SJSA1 (cell line): Measurements from ENCODE around the gene AXIN1. TPM values are rescaled to one million over a fixed set of nuclear protein-coding genes. Genes with fewer than 3 reads are reported as not detected.
A peak's percentile ranks its signal among the peaks of the same experiment; 100 is the strongest.
"Not testable (repeated sequence)": the region's sequence is repeated elsewhere in the genome, so short reads cannot be mapped to it uniquely, and the experiment has no call there.

Experiments used
- DNase-seq, 2 experiments: peaks; one replicate each; pipeline ENCODE4 v3.0.0-alpha.2; 2015 to 2020; ENCODE audit warnings: low spot score in 2 of 2, low read depth in 1 of 2
- H3K27ac ChIP-seq: fragments of 250-450 bp; sonication (Bioruptor Pico); 2 replicates; pipeline ENCODE4 v1.5.1; 2020; ENCODE audit warnings: mild to moderate bottlenecking, moderate library complexity
- H3K27me3 ChIP-seq: fragments of 250-450 bp; sonication (Bioruptor Pico); replicated peaks from 2 replicates; pipeline ENCODE4 v1.5.1; 2020; ENCODE audit warnings: mild to moderate bottlenecking, moderate library complexity
- H3K36me3 ChIP-seq: fragments of 250-450 bp; sonication (Bioruptor Pico); 2 replicates; pipeline ENCODE4 v1.5.1; 2020; ENCODE audit warnings: mild to moderate bottlenecking
- H3K4me1 ChIP-seq: fragments of 250-450 bp; sonication (Bioruptor Pico); replicated peaks from 2 replicates; pipeline ENCODE4 v1.6.1; 2021; ENCODE audit warnings: mild to moderate bottlenecking
- H3K4me3 ChIP-seq: fragments of 250-450 bp; sonication (Bioruptor Pico); 2 replicates; pipeline ENCODE4 v1.5.1; 2020; ENCODE audit warnings: mild to moderate bottlenecking
- H3K9me3 ChIP-seq: fragments of 250-450 bp; sonication (Bioruptor Pico); replicated peaks from 2 replicates; pipeline ENCODE4 v1.5.1; 2020; ENCODE audit warnings: mild to moderate bottlenecking
- total RNA-seq: library from RNA; depleted of rRNA; stranded (reverse); fragments of >200 nt; shearing (Covaris generic); gene quantifications from 2 replicates; pipeline ENCODE4 v1.2.3, GENCODE V29; 2014

The AXIN1 gene
- total RNA-seq, 1 experiment from 2014 or later: 26.4 TPM

DNA sequence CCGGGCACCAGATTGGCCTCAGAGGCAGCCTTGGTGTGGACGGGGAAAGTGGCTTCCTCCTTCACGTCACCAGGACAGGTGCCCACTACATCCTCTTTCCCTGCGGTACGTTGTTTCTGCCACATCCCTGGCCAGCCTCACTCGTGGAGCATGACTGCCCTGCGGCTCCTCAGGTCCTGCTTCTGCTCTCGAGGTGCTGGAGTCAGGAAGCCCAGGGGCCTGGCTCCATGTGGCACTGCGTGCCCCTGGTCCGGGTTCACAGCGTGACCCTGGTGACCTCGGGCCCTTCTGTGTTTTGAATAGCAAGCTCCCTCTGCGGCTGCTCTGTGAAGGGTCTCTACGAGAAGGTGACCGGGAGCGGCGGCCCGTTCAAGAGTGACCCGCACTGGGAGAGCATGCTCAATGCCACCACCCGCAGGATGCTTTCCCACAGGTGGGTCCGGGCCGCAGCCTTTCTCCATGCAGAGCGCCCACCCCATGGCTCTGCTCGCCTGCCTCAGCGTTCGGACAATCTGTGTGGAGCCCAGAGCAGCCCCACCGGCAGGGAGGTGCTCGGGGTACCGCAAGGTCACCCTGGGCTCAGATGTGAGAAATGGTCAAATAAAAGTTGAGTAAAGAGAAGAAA, 90.3 kb downstream of the AXIN1 start:
- DNase-seq: peak in 1 of 2 experiments; percentile 45
- H3K36me3 ChIP-seq: peaks cover 7% of the 10 kb centered on the region
- no peak overlapping the region for H3K4me3 ChIP-seq
- H3K4me1 ChIP-seq: no peaks in the 10 kb centered on the region
- no peak overlapping the region for H3K27ac ChIP-seq
- H3K27me3 ChIP-seq: no peaks in the 10 kb centered on the region
- H3K9me3 ChIP-seq: no peaks in the 10 kb centered on the region

DNA sequence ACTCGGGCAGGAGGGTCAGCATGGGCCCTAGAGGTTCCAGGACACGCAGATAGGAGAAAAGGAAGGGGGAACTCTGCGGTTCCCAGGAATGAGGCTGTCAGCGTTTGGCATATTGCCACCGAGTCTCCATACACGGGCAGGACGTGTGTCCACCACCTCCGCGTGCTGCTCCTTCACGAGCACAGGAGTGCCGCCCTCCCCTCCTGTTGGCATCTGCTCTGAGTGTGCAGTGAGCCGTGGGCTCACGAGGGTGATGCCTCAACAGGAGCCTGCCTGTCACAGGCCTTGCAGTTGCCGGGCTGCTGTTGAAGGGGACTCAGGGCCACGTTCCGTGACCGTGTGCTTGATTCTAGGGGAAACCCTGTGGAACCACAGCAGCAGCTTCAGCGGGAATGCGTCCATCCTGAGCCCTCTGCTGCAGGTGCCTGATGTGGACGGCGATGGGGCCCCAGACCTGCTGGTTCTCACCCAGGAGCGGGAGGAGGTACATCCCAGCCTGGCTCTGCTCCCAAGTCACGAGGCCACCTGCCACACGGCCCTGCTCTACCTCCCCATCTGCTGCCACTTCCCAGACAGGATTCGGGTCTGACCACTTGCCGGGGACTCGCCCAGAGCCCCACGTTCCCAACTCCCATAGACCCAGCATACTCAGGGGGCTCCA, 91.4 kb downstream of the AXIN1 start:
- no peak overlapping the region for H3K27ac ChIP-seq
- H3K4me1 ChIP-seq: no peaks in the 10 kb centered on the region
- DNase-seq: no peak
- no peaks in the 10 kb centered on the region for H3K27me3 ChIP-seq
- peaks cover 9% of the 10 kb centered on the region for H3K36me3 ChIP-seq
- H3K4me3 ChIP-seq: no peak overlapping the region
- H3K9me3 ChIP-seq: no peaks in the 10 kb centered on the region

DNA sequence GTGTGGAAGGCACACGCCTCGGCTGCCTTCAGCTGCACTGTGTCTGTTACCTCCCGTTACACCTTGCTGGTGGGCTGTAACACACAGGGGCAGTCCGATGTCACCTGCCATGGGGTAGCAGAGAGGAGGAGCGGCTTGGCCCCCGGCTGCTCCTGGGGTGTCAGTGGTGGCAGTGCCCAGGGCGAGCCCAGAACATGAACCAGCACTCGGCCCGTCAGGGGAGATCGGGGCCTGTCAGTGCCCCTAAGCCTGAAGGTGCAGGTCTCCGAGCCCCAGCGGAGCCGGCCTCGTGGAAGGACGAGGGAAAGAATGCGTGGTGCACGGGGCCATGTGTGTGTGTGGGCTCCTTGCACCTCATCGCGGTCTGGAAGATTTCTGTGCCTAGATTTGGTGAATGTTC, 92.2 kb downstream of the AXIN1 start:
- Histone ChIP-seq H3K4me1 (no peaks in the 10 kb centered on the region), H3K27me3 (no peaks in the 10 kb centered on the region), H3K36me3 (peaks cover 13% of the 10 kb centered on the region), H3K9me3 (no peaks in the 10 kb centered on the region), H3K27ac (no peak overlapping the region), H3K4me3 (no peak overlapping the region)
- no peak for DNase-seq

DNA sequence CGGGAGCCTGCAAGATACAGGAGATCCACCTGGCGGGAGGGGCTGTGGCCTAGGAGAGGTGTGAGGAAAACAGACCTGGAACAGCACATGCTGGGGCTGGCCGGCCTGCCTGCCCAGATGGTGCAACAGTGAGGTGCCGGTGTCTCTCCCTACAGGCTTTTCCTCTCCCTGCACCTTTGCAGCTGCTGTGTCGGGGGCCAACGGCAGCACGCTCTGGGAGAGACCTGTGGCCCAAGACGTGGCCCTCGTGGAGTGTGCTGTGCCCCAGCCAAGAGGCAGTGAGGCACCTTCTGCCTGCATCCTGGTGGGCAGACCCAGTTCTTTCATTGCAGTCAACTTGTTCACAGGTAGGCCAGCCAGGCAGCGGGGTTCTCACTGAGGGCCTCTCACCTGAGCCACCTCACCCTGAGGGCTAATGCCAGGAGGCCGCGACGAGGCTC, 92.7 kb downstream of the AXIN1 start:
- DNase-seq: no peak
- Histone ChIP-seq H3K27ac (no peak overlapping the region), H3K4me3 (no peak overlapping the region), H3K36me3 (peaks cover 13% of the 10 kb centered on the region), H3K27me3 (no peaks in the 10 kb centered on the region), H3K4me1 (no peaks in the 10 kb centered on the region), H3K9me3 (no peaks in the 10 kb centered on the region)

DNA sequence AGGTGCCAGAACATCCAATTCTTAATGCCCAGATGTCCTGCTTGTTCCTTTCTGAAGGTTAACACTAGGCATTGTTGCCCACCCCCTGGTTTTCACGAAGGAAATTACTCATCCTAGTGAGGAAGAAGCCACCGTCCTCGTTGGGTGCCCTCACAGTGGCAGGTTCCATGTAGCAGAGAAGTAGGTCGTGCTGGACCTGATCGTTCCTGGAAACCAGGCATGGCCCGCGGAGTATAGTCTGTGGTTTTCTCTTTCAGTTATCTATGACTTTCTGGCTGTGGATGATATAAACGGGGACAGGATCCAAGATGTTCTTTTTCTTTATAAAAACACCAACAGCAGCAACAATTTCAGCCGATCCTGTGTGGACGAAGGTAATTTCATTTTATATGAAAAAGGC, 93.3 kb downstream of the AXIN1 start:
- Histone ChIP-seq H3K9me3 (no peaks in the 10 kb centered on the region), H3K27me3 (no peaks in the 10 kb centered on the region), H3K4me1 (no peaks in the 10 kb centered on the region), H3K36me3 (peaks cover 10% of the 10 kb centered on the region), H3K27ac (no peak overlapping the region), H3K4me3 (no peak overlapping the region)
- no peak for DNase-seq

DNA sequence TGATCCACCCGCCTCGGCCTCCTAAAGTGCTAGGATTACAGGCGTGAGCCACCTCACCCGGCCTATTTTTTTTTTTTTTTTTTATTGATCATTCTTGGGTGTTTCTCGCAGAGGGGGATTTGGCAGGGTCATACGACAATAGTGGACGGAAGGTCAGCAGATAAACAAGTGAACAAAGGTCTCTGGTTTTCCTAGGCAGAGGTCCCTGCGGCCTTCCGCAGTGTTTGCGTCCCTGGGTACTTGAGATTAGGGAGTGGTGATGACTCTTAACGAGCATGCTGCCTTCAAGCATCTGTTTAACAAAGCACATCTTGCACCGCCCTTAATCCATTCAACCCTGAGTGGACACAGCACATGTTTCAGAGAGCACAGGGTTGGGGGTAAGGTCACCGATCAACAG, 94.4 kb downstream of the AXIN1 start:
- H3K36me3 ChIP-seq, DNase-seq, H3K27ac ChIP-seq, H3K4me3 ChIP-seq, H3K4me1 ChIP-seq, H3K27me3 ChIP-seq, H3K9me3 ChIP-seq: not testable (repeated sequence)

DNA sequence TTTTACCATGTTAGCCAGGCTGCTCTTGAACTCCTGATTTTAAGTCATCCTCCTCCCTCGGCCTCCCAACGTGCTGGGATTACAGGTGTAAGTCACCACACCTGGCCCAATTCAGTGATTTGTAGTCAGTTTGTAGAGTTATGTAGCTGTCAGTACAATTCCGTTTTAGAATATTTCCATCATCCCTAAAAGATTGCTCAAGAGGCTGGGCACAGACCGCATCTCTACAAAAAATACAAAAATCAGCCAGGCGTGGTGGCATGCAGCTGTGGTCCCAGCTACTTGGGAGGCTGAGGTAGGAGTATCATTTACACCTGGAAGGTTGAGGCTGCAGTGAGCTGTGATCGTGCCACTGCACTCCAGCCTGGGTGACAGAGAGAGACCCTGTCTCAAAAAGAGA, 97.3 kb downstream of the AXIN1 start:
- no peaks in the 10 kb centered on the region for H3K9me3 ChIP-seq
- H3K4me1 ChIP-seq: no peaks in the 10 kb centered on the region
- peaks cover 12% of the 10 kb centered on the region for H3K36me3 ChIP-seq

DNA sequence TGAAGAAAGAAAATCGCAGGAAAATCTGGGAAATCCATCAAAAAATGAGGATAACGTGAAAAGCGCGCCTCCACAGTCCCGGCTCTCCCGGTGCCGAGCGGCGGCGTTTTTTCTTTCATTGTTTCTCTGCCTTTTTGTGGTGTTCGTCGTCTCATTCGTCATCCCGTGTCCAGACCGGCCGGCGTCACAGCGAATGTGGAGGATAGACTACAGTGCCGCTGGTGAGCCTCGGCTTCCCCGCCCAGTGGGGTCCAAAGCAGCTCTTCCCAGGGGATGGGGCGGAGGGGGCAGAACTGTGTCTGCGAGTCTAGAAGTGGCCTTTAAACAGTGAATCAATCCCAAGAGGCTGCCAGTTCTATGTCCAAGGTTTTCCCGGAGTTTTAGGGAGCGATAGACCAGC, 98.1 kb downstream of the AXIN1 start:
- no peaks in the 10 kb centered on the region for H3K4me1 ChIP-seq
- H3K9me3 ChIP-seq: no peaks in the 10 kb centered on the region
- H3K27me3 ChIP-seq: no peaks in the 10 kb centered on the region
- H3K36me3 ChIP-seq: peaks cover 10% of the 10 kb centered on the region
- H3K27ac ChIP-seq: no peak overlapping the region
- DNase-seq: no peak
- no peak overlapping the region for H3K4me3 ChIP-seq

More for the DNA sequence above, 97.3 kb downstream of the AXIN1 start:
- Histone ChIP-seq H3K27me3 (no peaks in the 10 kb centered on the region), H3K27ac (no peak overlapping the region), H3K4me3 (no peak overlapping the region)
- no peak for DNase-seq

DNA sequence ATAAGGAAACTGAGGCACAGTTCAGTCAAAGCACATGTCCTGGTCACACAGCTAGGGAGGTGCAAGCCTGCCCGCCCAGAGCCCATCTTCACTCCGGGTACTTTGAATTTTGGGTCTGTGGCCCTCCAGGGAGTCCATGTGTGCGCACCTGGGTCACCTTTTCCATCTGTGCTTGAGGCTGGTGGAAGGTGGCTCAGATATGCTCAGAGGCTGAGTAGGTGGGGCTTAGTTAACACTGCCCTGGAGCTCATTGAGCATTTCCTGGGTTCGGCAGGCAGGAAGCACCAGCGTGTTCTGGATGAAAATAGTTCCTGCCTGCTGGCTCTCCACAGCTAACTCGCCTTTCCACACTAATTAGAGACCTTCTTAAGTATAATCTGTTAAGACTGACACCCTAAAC, 98.7 kb downstream of the AXIN1 start:
- no peak for DNase-seq
- no peak overlapping the region for H3K4me3 ChIP-seq
- no peaks in the 10 kb centered on the region for H3K4me1 ChIP-seq
- H3K9me3 ChIP-seq: no peaks in the 10 kb centered on the region
- peaks cover 10% of the 10 kb centered on the region for H3K36me3 ChIP-seq
- H3K27me3 ChIP-seq: no peaks in the 10 kb centered on the region
- H3K27ac ChIP-seq: no peak overlapping the region

DNA sequence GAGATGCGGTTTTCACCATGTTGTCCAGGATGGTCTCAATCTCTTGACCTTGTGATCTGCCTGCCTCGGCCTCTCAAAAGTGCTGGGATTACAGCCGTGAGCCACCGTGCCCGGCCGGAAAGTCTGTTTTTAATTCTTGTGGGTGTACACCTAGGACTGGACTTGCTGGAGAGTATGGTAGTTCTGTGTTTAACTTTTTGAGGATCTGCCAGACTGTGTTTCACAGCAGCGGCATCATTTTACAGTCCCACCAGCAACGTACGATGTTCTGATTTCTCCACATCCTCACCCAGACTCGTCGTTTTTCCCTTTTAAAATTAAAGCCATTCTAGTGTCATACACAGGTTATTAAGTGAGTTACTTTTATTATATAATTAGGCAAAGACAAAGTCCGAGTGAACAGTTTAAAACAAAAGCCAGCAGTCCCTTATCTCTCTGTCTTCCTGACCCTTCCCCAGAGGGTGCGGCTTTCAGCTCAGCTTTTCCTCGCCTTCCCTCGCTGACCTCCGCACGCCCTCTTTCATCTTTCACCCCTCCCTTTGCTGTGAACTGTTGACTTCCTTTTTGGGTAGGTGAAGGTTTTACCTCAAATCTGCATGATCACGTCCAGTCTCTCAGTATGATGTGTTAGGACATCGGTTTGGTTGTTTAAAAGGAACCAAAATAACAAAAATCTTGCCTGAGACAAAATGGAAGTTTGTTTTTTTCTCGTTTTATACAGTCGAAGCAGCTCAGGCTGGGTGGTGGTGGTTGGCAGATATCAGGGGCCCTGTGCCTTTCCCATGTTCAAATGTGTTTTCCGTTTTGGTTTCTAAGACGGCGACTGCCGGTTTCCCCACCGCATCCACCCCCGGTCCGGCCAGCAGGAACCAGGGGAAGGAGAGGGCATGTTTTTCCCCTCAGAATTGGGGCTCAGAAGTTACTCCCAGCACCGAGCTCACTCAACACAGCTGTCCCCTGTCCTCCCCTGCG, 99.9 kb downstream of the AXIN1 start:
- Histone ChIP-seq H3K27ac (no peak overlapping the region), H3K4me1 (no peaks in the 10 kb centered on the region), H3K36me3 (peaks cover 10% of the 10 kb centered on the region), H3K27me3 (no peaks in the 10 kb centered on the region), H3K9me3 (no peaks in the 10 kb centered on the region), H3K4me3 (no peak overlapping the region)
- no peak for DNase-seq

DNA sequence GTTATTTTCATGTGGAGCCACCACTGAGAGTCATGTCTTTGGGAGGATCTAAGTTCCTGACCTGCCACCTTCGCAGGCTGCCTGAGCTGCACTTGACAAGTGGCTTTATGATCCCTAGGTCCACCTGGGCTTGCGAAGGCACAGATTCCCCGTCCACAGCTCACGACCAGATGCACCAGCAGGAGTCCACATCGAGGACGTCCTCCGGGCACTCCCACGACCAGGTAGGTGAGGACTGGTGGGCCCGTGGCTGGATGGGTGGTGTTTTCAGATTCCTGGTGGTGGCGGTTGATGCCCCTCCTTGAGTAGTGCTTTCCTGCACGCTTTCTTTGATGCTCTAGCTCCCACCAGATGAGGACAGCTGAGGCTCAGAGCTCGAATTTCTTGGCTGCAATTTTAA, 103.1 kb downstream of the AXIN1 start:
- Histone ChIP-seq H3K27me3 (no peaks in the 10 kb centered on the region), H3K4me1 (no peaks in the 10 kb centered on the region), H3K4me3 (no peak overlapping the region), H3K36me3 (peaks cover 3% of the 10 kb centered on the region), H3K27ac (no peak overlapping the region), H3K9me3 (no peaks in the 10 kb centered on the region)
- no peak for DNase-seq

DNA sequence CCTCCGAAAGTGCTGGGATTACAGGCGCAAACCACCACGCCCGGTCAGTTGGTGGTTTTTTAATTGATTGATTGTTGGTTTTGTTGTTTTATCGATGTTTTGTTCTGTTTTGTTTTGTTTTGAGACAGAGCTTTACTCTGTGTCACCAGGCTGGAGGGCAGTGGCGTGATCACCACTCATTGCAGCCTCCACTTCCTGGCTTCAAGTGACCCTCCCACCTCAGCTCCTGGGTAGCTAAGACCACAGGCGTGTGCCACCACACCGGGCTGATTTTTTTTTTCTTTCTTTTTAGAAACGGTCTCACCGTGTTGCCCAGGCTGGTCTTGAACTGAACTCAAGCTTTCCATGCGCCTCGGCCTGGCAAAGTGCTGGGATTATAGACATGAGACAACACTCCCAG, 105.5 kb downstream of the AXIN1 start:
- H3K4me3 ChIP-seq: no peak overlapping the region
- DNase-seq: no peak
- no peaks in the 10 kb centered on the region for H3K9me3 ChIP-seq
- peaks cover 3% of the 10 kb centered on the region for H3K36me3 ChIP-seq
- H3K27ac ChIP-seq: no peak overlapping the region
- H3K27me3 ChIP-seq: no peaks in the 10 kb centered on the region
- H3K4me1 ChIP-seq: no peaks in the 10 kb centered on the region

DNA sequence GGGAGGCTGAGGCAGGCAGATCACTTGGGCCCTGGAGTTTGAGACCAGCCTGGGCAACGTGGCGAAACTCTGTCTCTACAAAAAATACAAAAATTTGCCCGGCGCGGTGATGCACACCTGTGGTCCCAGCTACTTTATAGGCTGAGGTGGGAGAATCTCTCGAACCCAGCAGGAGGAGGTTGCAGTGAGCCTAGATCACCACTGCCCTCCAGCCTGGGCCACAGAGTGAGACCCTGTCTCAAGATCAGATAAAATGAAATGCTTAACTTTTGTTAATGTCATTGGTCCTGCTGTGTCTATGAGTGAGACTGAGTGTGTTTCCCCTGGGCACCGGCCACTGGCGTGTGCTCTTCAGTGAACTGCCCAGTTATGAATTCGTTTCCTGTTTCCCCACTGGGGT, 107.4 kb downstream of the AXIN1 start:
- Histone ChIP-seq H3K27ac (no peak overlapping the region), H3K27me3 (no peaks in the 10 kb centered on the region)

DNA sequence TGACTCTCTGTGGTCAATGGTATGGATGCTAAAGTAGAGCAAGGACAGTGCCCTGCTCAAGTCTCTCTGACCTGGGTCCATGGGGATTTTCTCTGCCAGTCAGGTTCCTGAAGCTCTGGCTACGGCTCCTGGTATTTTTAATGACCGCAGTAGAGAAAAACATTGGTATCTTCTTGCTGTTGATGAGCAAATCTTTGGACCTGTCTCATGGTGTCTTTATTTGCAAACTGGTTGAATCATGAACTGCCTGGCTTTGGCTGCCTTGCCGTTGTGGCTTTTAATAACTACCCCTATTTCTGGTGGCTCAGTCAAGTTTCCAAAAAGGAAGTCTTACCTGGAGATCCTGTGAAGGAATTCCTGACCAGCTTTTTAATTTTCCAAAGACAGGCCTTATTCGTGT, 109.2 kb downstream of the AXIN1 start:
- Histone ChIP-seq H3K27ac (no peak overlapping the region), H3K9me3 (no peaks in the 10 kb centered on the region)

More for the DNA sequence above, 107.4 kb downstream of the AXIN1 start:
- DNase-seq: no peak
- Histone ChIP-seq H3K4me1 (no peaks in the 10 kb centered on the region), H3K36me3 (no peaks in the 10 kb centered on the region), H3K4me3 (no peak overlapping the region), H3K9me3 (no peaks in the 10 kb centered on the region)

More for the DNA sequence above, 109.2 kb downstream of the AXIN1 start:
- DNase-seq: no peak
- H3K4me1 ChIP-seq: no peaks in the 10 kb centered on the region
- no peaks in the 10 kb centered on the region for H3K36me3 ChIP-seq
- no peaks in the 10 kb centered on the region for H3K27me3 ChIP-seq
- H3K4me3 ChIP-seq: no peak overlapping the region
